GM12892 (cell line): Measurements from ENCODE around the gene DOK4.

Source experiments
- POLR2A ChIP-seq: IDR thresholded peaks from 2 replicates; pipeline ENCODE4 v1.6.1; 2011; ENCODE audit warnings: low read depth, low read length, control low read depth
- TAF1 ChIP-seq: IDR thresholded peaks from 2 replicates; pipeline ENCODE4 v1.6.1; 2011; ENCODE audit warnings: low read depth, mild to moderate bottlenecking, control low read depth, low read length, borderline replicate concordance

DNA sequence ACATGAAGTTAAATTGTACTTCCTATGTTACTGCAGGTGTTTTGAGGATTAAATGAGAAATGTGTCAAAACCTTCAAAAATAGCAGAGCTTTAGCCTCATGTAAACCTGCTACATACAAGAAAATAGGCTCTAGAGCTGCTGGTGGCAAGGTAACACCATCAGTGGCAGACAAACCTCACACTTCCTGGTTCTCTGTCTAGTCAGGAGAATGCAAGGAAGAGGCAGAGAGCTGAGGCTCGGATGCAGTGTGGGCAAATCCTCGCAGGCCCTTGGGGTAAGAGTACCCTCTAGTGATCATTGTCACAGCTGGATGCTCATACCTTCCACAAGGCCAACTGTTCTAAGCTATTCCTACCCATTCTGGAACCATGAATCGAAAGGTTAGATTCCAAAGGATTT is 53.3 kb downstream of the DOK4 start:
- TF ChIP-seq POLR2A = no peak
- TF ChIP-seq TAF1 = no peak
